GM12878 (cell line): ENCODE results near the gene HMCN1.

Experiments
- ASH2L ChIP-seq: fragments of 300-600, 200-600 bp; sonication (generic); IDR thresholded peaks from 2 replicates; pipeline ENCODE4 v1.6.1; 2017; ENCODE audit warnings: low read depth, mild to moderate bottlenecking, borderline replicate concordance
- CBX5 ChIP-seq: sonication (generic); IDR thresholded peaks from 2 replicates; pipeline ENCODE4 v1.6.1; 2016; ENCODE audit warnings: low read depth, moderate library complexity, mild to moderate bottlenecking, inconsistent platforms
- CHD1 ChIP-seq: IDR thresholded peaks from 2 replicates; pipeline ENCODE4 v1.6.1; 2012; ENCODE audit warnings: low read depth, low read length, improper control_type of control experiment
- CTCF ChIP-seq, 3 experiments: IDR thresholded peaks in 2 of 3; conservative IDR thresholded peaks in 1 of 3; 2 replicates each; pipeline ENCODE4 v1.5.1; 2011; ENCODE audit warnings: low read depth in 3 of 3, low read length in 3 of 3, mild to moderate bottlenecking in 3 of 3, control low read depth in 2 of 3, moderate library complexity in 2 of 3, inconsistent platforms in 1 of 3, mixed read lengths in 1 of 3; ENCODE audit not compliant: control insufficient read depth in 2 of 3, insufficient read depth in 1 of 3; ENCODE audit errors: extremely low read depth in 1 of 3
- DPF2 ChIP-seq: fragments of 450-650 bp; IDR thresholded peaks from 2 replicates; pipeline ENCODE4 v1.6.1; 2017; ENCODE audit warnings: mild to moderate bottlenecking
- JUND ChIP-seq: IDR thresholded peaks from 2 replicates; pipeline ENCODE4 v1.6.1; 2012; ENCODE audit warnings: low read depth, mild to moderate bottlenecking, low read length, improper control_type of control experiment, moderate library complexity
- SMC3 ChIP-seq: IDR thresholded peaks from 2 replicates; pipeline ENCODE4 v1.6.1; 2011; ENCODE audit warnings: low read length, improper control_type of control experiment, borderline replicate concordance
- TCF12 ChIP-seq: IDR thresholded peaks from 2 replicates; pipeline ENCODE4 v1.6.1; 2011; ENCODE audit warnings: low read depth, mild to moderate bottlenecking, low read length

GRCh38 chr1:185874246-185874645, 140.1 kb downstream of the HMCN1 start:
- TF ChIP-seq CBX5: no peak
- no peak for TF ChIP-seq TCF12
- TF ChIP-seq ASH2L: no peak
- no peak for TF ChIP-seq DPF2
- TF ChIP-seq JUND: no peak
- TF ChIP-seq SMC3: no peak
- TF ChIP-seq CHD1: no peak
- TF ChIP-seq CTCF (IDR thresholded peaks at IDR 0.05 in 2 of 3, conservative IDR thresholded peaks at IDR 0.05 in 1 of 3; ENCODE audit: control insufficient read depth in 2 of 3, extremely low read depth in 1 of 3, insufficient read depth in 1 of 3, low read depth in 3 of 3, low read length in 3 of 3): no peak
